NCI-H1092 treated with DMSO at 0.1 percent for 48 hours (cell line): ENCODE data around the gene LRRC52.
A peak's percentile ranks its signal among the peaks of the same experiment; 100 is the strongest.
"Not testable (repeated sequence)": the region's sequence is repeated elsewhere in the genome, so short reads cannot be mapped to it uniquely, and the experiment has no call there.

Experiments
- DNase-seq: peaks from one replicate; lab custom pipeline; 2025; lab: John Stamatoyannopoulos, UW

Gene LRRC52

GRCh38 chr1:165581926-165582325 is 38.1 kb downstream of the LRRC52 start:
- no peak for DNase-seq

GRCh38 chr1:165586398-165586797 is 42.6 kb downstream of the LRRC52 start:
- DNase-seq: no peak

- not testable (repeated sequence) for DNase-seq
These were observed 47.6 kb downstream of the LRRC52 start for GRCh38 chr1:165591391-165591790.

GRCh38 chr1:165592945-165593823 is 49.4 kb downstream of the LRRC52 start:
- peak; percentile 69 for DNase-seq

- DNase-seq: no peak
These were observed 51.6 kb downstream of the LRRC52 start for GRCh38 chr1:165595246-165595938.

- peak; percentile 98 for DNase-seq
These were observed 54.3 kb downstream of the LRRC52 start for GRCh38 chr1:165597883-165598675.

- peak; percentile 28 for DNase-seq
These were observed 54.9 kb downstream of the LRRC52 start for GRCh38 chr1:165598676-165599059.

GRCh38 chr1:165600793-165601192 is 57.0 kb downstream of the LRRC52 start:
- no peak for DNase-seq

GRCh38 chr1:165603810-165604209 is 60.0 kb downstream of the LRRC52 start:
- no peak for DNase-seq

- no peak for DNase-seq
These were observed 61.4 kb downstream of the LRRC52 start for GRCh38 chr1:165605246-165605645.

- DNase-seq: not testable (repeated sequence)
These were observed 62.9 kb downstream of the LRRC52 start for GRCh38 chr1:165606676-165607075.

- no peak for DNase-seq
These were observed 67.1 kb downstream of the LRRC52 start for GRCh38 chr1:165610866-165611265.

- DNase-seq: no peak
These were observed 68.3 kb downstream of the LRRC52 start for GRCh38 chr1:165612062-165612461.
